Vagina (tissue), 2 donors: Measurements from ENCODE around the gene BCLAF1.

ENCODE experiments used
- CTCF ChIP-seq, 3 experiments: fragments of 450-650 bp in 2 of 3; fragments of 200-600 bp in 1 of 3; sonication (generic) in 1 of 3; IDR thresholded peaks; one replicate each; pipeline ENCODE4 v1.5.1; 2017 to 2019; ENCODE audit warnings: antibody characterized with exemption in 3 of 3, mild to moderate bottlenecking in 2 of 3, moderate library complexity in 2 of 3
- POLR2A ChIP-seq, 2 donors: fragments of 450-650 bp; IDR thresholded peaks; one replicate each; pipeline ENCODE4 v1.6.1; 2017; ENCODE audit warnings: antibody characterized with exemption in 2 of 2, mild to moderate bottlenecking in 2 of 2, moderate library complexity in 2 of 2
- POLR2AphosphoS5 ChIP-seq, 2 donors: sonication (generic); formaldehyde crosslinking; IDR thresholded peaks; one replicate each; pipeline ENCODE4 v1.9.0; 2017; ENCODE audit warnings: antibody characterized with exemption in 2 of 2, mild to moderate bottlenecking in 2 of 2, low read depth in 1 of 2; ENCODE audit not compliant: insufficient read depth in 1 of 2

GRCh38 chr6:136254851-136255466 is 34.7 kb downstream of the BCLAF1 start:
- TF ChIP-seq CTCF (IDR thresholded peaks at IDR 0.05), result no peak
- TF ChIP-seq POLR2AphosphoS5 (IDR thresholded peaks at IDR 0.05; ENCODE audit: insufficient read depth in 1 of 2, low read depth in 1 of 2), result no peak
- no peak for TF ChIP-seq POLR2A (IDR thresholded peaks at IDR 0.05)
